Prostate gland (tissue), 2 donors: ENCODE data around the gene MYH15.

Experiments used
- POLR2A ChIP-seq: fragments of 450-650 bp; IDR thresholded peaks from one replicate; pipeline ENCODE4 v1.6.1; 2016; ENCODE audit warnings: antibody characterized with exemption, mild to moderate bottlenecking
- TF ChIP-seq, protein P1 (sequence below), 4 experiments: fragments of 200-600 bp in 2 of 4; fragments of 450-650 bp in 2 of 4; sonication (generic) in 2 of 4; IDR thresholded peaks; 1 replicate in 3 of 4; 2 replicates in 1 of 4; pipeline ENCODE4 v1.5.1; 2016 to 2019; ENCODE audit warnings: antibody characterized with exemption in 4 of 4, mild to moderate bottlenecking in 2 of 4, moderate library complexity in 2 of 4

DNA sequence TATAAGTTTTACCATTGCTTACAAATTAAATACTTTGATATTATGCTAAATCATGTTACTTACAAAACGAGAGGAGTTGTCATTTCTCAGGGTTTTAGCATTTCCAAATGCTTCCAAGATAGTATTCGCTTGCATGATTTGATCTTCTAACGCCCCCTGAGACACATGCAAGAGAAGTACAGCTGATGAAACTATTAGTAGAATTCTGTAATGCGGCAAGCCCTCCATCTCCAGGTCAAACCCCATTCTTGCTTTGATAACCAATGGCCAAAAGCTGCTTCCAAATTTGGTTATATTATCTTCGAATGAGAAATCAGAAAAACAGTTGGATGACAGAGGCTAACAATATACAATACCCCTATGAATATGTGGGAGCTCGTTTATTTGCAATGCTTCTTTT lies 14.7 kb downstream of the MYH15 start:
- TF ChIP-seq, protein P1, sequence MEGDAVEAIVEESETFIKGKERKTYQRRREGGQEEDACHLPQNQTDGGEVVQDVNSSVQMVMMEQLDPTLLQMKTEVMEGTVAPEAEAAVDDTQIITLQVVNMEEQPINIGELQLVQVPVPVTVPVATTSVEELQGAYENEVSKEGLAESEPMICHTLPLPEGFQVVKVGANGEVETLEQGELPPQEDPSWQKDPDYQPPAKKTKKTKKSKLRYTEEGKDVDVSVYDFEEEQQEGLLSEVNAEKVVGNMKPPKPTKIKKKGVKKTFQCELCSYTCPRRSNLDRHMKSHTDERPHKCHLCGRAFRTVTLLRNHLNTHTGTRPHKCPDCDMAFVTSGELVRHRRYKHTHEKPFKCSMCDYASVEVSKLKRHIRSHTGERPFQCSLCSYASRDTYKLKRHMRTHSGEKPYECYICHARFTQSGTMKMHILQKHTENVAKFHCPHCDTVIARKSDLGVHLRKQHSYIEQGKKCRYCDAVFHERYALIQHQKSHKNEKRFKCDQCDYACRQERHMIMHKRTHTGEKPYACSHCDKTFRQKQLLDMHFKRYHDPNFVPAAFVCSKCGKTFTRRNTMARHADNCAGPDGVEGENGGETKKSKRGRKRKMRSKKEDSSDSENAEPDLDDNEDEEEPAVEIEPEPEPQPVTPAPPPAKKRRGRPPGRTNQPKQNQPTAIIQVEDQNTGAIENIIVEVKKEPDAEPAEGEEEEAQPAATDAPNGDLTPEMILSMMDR (IDR thresholded peaks at IDR 0.05), result no peak
- no peak for TF ChIP-seq POLR2A
